ENCODE results near the gene ARL2. TPM values are rescaled to one million over a fixed set of nuclear protein-coding genes. Genes with fewer than 3 reads are reported as not detected.

ARL2 gene
- total RNA-seq, 4 donors from 2014 or later: 101 to 260 (median 110) TPM

DNA sequence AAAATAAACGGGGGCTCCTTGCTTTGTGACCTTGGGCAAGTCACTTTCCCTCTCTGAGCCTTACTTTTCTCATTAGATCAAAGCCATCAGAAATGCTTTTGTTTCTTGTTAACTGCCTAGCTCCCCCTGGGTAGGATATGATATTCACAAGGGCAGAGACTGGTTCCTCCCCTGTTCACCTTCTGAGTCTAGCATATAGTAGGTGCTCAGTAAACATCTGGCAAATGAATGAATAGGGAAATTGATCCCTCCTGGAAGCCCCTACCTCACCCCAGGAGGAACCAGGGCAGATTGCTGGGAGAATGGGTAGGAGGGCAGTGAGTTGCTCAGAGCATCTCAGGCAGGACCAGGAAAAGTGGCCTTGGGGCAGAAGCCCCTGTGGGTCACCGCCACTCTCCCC is 20.5 kb downstream of the ARL2 start:
- intact Hi-C loops (cut with DNase I; ENCODE audit: low total_unique reads): no loop called here
- no peak for TF ChIP-seq POLR2A (IDR thresholded peaks at IDR 0.05)
- TF ChIP-seq, protein P1, sequence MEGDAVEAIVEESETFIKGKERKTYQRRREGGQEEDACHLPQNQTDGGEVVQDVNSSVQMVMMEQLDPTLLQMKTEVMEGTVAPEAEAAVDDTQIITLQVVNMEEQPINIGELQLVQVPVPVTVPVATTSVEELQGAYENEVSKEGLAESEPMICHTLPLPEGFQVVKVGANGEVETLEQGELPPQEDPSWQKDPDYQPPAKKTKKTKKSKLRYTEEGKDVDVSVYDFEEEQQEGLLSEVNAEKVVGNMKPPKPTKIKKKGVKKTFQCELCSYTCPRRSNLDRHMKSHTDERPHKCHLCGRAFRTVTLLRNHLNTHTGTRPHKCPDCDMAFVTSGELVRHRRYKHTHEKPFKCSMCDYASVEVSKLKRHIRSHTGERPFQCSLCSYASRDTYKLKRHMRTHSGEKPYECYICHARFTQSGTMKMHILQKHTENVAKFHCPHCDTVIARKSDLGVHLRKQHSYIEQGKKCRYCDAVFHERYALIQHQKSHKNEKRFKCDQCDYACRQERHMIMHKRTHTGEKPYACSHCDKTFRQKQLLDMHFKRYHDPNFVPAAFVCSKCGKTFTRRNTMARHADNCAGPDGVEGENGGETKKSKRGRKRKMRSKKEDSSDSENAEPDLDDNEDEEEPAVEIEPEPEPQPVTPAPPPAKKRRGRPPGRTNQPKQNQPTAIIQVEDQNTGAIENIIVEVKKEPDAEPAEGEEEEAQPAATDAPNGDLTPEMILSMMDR (IDR thresholded peaks at IDR 0.05): no peak
- DNase-seq (ENCODE audit: low spot score in 2 of 2): no peak
- WGBS, 2 donors: 95% methylated on average over 2 of the region's 2 CpGs
- no peak overlapping the region for H3K4me3 ChIP-seq (ENCODE audit: low read depth, poor library complexity, severe bottlenecking)

DNA sequence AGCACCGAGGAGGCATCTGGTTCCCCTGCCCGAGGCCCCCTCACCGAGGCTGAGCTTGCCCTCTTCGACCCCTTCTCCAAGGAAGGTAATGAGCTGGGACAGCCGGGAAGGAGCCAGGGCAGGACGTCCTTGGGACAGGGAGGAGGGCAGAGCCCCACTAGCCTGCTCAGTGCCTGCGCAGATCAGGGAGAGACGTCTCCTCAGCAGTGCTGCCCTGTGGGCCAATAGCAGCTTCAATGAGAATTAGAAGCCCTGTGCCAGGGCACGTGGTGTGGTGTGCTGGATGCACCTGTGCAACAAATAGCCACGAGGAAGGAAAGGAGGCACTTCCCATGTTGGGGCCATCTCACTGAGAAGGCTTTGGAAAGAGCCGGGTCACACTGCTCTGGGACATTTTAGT is 21.6 kb downstream of the ARL2 start:
- TF ChIP-seq, protein P1 (IDR thresholded peaks at IDR 0.05): no peak
- no peak for TF ChIP-seq POLR2A (IDR thresholded peaks at IDR 0.05)
- H3K4me3 ChIP-seq (ENCODE audit: low read depth, poor library complexity, severe bottlenecking): no peak overlapping the region
- 74 to 88% methylated on average over 11 of the region's 11 CpGs for WGBS, 2 donors
- no peak for DNase-seq (ENCODE audit: low spot score in 2 of 2)
- intact Hi-C loops (cut with DNase I; ENCODE audit: low total_unique reads): no loop called here

DNA sequence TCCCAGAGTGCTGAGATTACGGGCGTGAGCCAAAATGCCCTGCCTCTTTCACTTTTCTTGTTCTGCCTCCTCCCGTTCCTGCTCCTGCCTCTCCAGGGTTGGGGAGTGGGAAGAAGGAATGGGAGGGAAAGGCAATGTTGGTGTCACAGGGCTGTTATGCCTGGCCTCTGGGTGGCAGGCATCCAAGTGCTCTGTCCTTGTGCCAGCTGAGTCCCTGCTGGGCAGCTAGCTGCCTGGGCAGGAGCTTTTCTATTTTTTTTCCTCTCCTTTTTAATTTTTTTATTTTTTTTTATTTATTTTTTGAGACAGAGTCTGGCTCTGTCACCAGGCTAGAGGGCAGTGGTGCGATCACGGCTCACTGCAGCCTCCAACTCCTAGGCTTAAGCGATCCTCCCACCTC is 23.0 kb downstream of the ARL2 start:
- 81 to 84% methylated on average over 6 of the region's 6 CpGs for WGBS, 2 donors
- DNase-seq (ENCODE audit: low spot score in 2 of 2): no peak
- intact Hi-C loops (cut with DNase I; ENCODE audit: low total_unique reads): no loop called here
- TF ChIP-seq, protein P1 (IDR thresholded peaks at IDR 0.05): no peak
- TF ChIP-seq POLR2A (IDR thresholded peaks at IDR 0.05): no peak
- H3K4me3 ChIP-seq (ENCODE audit: low read depth, poor library complexity, severe bottlenecking): no peak overlapping the region

DNA sequence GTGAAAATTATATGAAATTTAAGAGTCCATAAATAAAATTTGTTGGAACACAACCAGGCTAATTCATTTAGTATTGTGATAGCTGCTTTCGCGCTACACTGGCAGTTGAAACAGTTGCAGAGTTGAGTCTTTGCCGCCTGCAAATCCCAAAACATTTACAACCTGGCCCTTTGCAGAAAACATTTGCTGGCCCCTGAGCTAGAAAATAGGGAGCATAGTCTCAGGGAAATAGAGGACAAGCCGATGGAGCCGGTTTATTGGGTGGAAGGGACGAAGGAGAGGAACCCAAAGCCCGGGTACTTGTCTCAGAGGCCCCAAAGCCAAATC is 26.5 kb downstream of the ARL2 start:
- WGBS, 2 donors: 9 to 17% methylated on average over 7 of the region's 7 CpGs
- intact Hi-C loops (cut with DNase I; ENCODE audit: low total_unique reads): no loop called here

DNA sequence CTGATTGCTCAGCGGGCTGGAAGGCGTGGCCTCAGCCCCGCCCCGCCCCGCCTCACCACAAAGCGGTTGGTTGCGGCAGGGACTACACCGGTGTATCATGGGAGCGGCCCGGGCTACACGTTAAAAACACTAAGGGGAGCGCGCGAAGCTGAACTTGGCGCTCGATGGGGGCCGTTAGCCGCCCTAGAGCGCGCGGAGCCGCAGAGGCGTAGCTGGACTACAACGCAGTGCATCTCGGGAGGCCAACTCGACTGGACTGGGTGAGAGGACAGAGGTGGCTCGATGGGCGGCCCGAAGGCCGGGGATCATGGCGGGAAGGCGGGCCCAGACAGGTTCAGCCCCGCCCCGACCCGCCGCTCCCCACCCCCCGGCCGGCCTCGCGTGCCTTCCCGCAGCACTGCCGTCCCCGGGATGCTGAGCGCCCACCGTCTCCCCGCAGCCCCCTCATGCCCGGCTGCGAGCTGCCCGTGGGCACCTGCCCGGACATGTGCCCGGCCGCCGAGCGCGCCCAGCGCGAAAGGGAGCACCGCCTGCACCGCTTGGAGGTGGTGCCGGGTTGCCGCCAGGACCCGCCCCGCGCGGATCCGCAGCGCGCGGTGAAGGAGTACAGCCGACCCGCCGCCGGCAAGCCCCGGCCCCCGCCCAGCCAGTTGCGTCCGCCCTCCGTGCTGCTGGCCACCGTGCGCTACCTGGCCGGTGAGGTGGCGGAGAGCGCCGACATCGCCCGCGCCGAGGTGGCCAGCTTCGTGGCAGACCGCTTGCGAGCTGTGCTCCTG is 27.1 kb downstream of the ARL2 start, which contains the start of gene SAC3D1:
SAC3D1 (plus strand) TSS at position 364 of the 776 bp plus-strand sequence; CDS start at position 447, 83 bp downstream.
- peak; percentile 79 to 97 for DNase-seq (ENCODE audit: low spot score in 2 of 2)
- 1% methylated on average over 29 to 57 of the region's 91 CpGs for WGBS, 2 donors
- intact Hi-C loops (cut with DNase I; ENCODE audit: low total_unique reads): no loop called here
- H3K4me3 ChIP-seq (ENCODE audit: low read depth, poor library complexity, severe bottlenecking): peak within 1 kb of the TSS; percentile 64
- TF ChIP-seq, protein P1 (IDR thresholded peaks at IDR 0.05): no peak
- no peak for TF ChIP-seq POLR2A (IDR thresholded peaks at IDR 0.05)

More for the DNA sequence above, 26.5 kb downstream of the ARL2 start:
- TF ChIP-seq, protein P1 (IDR thresholded peaks at IDR 0.05): no peak
- no peak for TF ChIP-seq POLR2A (IDR thresholded peaks at IDR 0.05)
- peak overlapping the region; percentile 64 for H3K4me3 ChIP-seq (ENCODE audit: low read depth, poor library complexity, severe bottlenecking)
- DNase-seq (ENCODE audit: low spot score in 2 of 2): no peak

DNA sequence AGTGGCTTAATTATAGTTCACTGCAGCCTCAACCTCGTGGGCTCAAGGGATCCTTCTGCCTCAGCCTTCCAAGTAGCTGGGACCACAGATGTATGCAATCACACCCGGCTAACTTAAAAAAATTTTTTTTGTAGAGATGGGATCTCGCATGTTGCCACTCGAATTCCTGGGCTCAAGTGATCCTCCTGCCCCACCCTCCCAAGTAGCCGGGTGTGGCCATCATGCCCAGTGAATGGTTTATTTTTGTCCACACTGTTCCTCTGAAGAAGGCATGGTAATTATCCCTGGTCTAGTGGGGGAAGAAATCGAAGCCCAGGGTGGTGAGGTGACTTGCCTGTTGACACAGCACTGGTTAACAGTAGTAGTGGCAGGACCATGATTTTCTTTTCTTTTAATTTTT is 28.9 kb downstream of the ARL2 start:
- no peak overlapping the region for H3K4me3 ChIP-seq (ENCODE audit: low read depth, poor library complexity, severe bottlenecking)
- WGBS, 2 donors: 64 to 70% methylated on average over 6 of the region's 6 CpGs
- intact Hi-C loops (cut with DNase I; ENCODE audit: low total_unique reads): no loop called here
- TF ChIP-seq, protein P1 (IDR thresholded peaks at IDR 0.05): no peak
- TF ChIP-seq POLR2A (IDR thresholded peaks at IDR 0.05): no peak
- no peak for DNase-seq (ENCODE audit: low spot score in 2 of 2)
